GM10248 (cell line): ENCODE data around the gene ACOT8.
"Not testable (repeated sequence)": the region's sequence is repeated elsewhere in the genome, so short reads cannot be mapped to it uniquely, and the experiment has no call there.

Experiments
- CTCF ChIA-PET: fragments of 300-600 bp; sonication (Branson Sonifier 250); formaldehyde crosslinking; extraction: SDS; loops from one replicate; lab custom pipeline; 2021; ENCODE audit warnings: antibody characterized with exemption; lab: Yijun Ruan, JAX
- POLR2A ChIA-PET: fragments of 350-650 bp; sonication (Branson Sonifier 250); formaldehyde crosslinking; extraction: SDS; loops from one replicate; lab custom pipeline; 2020; ENCODE audit warnings: antibody characterized with exemption; lab: Yijun Ruan, JAX
- DNase-seq: peaks from one replicate; pipeline ENCODE4 v3.0.0; 2012; ENCODE audit errors: extremely low spot score
- TF ChIP-seq, protein P1 (sequence below): IDR thresholded peaks from 2 replicates; pipeline ENCODE4 v1.5.1; 2012; ENCODE audit warnings: mild to moderate bottlenecking, low read depth; ENCODE audit errors: extremely low read depth, missing control alignments, control extremely low read depth

ACOT8 gene

DNA sequence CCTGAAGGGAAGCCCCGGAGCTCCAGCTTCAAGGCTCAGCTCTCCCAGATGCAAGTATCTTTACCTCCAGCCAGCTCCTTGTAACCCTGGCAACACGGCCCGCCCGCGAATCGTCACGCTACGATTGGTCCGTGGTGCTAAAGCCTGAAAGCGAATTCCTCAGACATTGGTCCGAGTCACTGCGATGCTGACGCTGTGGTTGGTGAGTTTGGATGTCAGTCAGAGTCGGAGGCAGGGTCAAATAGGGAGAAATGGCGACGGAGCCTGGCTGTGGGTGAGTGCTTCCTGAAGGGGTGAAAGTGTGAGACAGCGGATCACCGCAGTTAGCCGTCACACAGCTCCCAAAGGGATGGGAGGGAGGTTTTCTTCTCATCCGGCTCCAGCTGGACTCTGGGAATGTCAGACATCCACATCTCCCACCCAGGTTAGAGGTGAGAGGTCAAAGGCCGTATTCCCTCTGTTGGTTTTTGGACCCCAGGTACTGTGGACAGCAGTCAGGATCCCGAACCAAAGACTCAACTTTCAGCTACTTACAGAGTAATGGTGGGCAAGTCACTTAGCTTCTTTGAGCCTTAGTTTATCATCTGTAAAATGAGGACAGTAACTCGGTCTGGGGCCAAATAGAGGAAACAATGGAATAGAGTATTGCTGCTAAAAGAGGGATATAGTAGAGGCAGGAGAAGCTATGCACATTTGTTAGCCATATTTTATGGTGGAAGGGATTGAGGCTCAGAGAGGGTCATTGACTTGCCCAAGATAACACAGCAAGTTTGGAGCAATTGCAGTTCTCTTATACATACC lies 24.0 kb upstream of the ACOT8 start, which contains the start of gene ZSWIM1:
Gene ZSWIM1 (plus strand): TSS at position 240 of the 801 bp plus-strand sequence. CDS start 1,366 bp downstream, outside the sequence.
- POLR2A ChIA-PET = interaction anchor here (0.6 to 1.9 kb wide), 4 partner anchors 9 to 54 kb away, joined by 4 to 11 read pairs (median 4); no protein-coding TSS in a partner anchor
- TF ChIP-seq, protein P1, sequence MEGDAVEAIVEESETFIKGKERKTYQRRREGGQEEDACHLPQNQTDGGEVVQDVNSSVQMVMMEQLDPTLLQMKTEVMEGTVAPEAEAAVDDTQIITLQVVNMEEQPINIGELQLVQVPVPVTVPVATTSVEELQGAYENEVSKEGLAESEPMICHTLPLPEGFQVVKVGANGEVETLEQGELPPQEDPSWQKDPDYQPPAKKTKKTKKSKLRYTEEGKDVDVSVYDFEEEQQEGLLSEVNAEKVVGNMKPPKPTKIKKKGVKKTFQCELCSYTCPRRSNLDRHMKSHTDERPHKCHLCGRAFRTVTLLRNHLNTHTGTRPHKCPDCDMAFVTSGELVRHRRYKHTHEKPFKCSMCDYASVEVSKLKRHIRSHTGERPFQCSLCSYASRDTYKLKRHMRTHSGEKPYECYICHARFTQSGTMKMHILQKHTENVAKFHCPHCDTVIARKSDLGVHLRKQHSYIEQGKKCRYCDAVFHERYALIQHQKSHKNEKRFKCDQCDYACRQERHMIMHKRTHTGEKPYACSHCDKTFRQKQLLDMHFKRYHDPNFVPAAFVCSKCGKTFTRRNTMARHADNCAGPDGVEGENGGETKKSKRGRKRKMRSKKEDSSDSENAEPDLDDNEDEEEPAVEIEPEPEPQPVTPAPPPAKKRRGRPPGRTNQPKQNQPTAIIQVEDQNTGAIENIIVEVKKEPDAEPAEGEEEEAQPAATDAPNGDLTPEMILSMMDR = no peak
- CTCF ChIA-PET = interaction anchor here (0.6 to 3.5 kb wide), 9 partner anchors 9 to 90 kb away, joined by 3 to 19 read pairs (median 3); partner anchors contain the start of genes CTSA and NEURL2

DNA sequence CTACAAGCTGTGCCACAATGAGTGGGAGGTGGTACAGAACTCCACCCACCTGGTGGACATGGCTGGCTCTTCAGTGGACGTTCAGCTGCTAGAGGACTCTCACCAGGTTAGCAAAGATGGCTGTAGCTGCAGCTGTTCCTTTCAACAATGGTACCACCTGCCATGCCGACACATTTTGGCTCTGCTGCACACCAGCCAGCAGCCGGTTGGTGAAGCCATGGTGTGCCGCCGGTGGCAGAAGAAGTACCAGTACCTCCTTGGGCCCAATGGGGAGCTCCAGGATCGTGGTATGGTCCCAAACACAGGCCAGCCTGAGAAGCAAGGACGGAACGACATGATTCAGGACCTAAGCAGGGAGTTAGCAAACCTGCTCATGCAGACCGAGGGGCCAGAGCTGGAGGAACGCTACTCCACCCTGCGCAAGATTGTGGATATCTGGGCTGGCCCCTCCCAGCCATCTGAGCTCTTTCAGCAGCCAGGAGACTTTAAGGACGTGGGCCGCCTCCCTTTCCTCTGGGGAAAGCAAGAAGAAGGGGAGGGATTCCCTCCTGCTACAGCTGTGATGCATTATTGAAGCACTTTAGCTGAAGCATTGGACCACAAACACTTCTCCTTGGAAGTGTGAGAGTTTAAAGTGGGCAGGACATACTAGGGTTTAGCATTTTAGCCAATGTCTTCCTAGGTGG lies 21.0 kb upstream of the ACOT8 start:
- ChIA-PET POLR2A (no interaction called here), CTCF (interaction anchor here (0.7 kb wide), 1 partner anchor 12 kb away, joined by 5 read pairs; the partner anchor contains the start of gene NEURL2)
- DNase-seq = no peak
- TF ChIP-seq, protein P1 = no peak

More for the DNA sequence above, 24.0 kb upstream of the ACOT8 start, which contains the start of gene ZSWIM1:
- peak; percentile 98 for DNase-seq

DNA sequence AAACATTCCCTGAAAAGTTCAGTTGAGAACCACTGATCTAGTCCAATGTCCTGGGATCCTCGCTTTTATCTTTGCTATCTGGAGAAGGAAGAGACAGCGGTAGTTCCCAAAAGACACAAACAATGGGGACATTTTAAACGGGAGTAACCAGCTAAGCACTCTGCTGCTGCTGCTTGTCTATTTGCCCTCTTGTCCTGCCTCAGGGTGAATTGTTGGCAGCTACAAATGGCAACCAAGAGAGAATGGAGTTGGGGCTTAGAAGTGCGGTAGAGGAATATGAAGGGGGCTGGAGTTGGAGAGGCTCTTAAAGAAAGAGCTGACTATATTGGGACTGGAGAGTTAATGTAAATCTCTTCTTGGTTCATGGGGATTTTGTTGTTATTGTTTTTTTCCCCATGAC lies 17.4 kb upstream of the ACOT8 start:
- POLR2A ChIA-PET = no interaction called here
- CTCF ChIA-PET = interaction anchor here (1.0 to 1.2 kb wide), 2 partner anchors 16 to 113 kb away, joined by 3 read pairs; partner anchors contain the start of genes CTSA and NEURL2
- DNase-seq = no peak
- TF ChIP-seq, protein P1 = no peak

- CTCF ChIA-PET = interaction anchor here (1.0 kb wide), 1 partner anchor 113 kb away, joined by 3 read pairs; no protein-coding TSS in a partner anchor
- POLR2A ChIA-PET, DNase-seq: not testable (repeated sequence)
Observed at GRCh38 chr20:45874104-45874481, 16.9 kb upstream of the ACOT8 start.

GRCh38 chr20:45873409-45874103 lies 16.4 kb upstream of the ACOT8 start:
- TF ChIP-seq, protein P1 = no peak
- CTCF ChIA-PET = interaction anchor here (1.0 kb wide), 3 partner anchors 10 to 114 kb away, joined by 3 read pairs; no protein-coding TSS in a partner anchor
- POLR2A ChIA-PET = no interaction called here
- no peak for DNase-seq

GRCh38 chr20:45872626-45873025 lies 15.4 kb upstream of the ACOT8 start:
- ChIA-PET CTCF (interaction anchor here (0.6 to 1.4 kb wide), 3 partner anchors 8 to 97 kb away, joined by 3 to 4 read pairs (median 3); no protein-coding TSS in a partner anchor), POLR2A (no interaction called here)
- TF ChIP-seq, protein P1 = no peak
- no peak for DNase-seq
